ENCODE results near the gene SRRM1. TPM values are rescaled to one million over a fixed set of nuclear protein-coding genes. Genes with fewer than 3 reads are reported as not detected.
"Not testable (repeated sequence)": the region's sequence is repeated elsewhere in the genome, so short reads cannot be mapped to it uniquely, and the experiment has no call there.

The SRRM1 gene
- total RNA-seq, 2 donors from 2014 or later: 110 to 147 TPM

GRCh38 chr1:24721533-24721932 is 78.4 kb downstream of the SRRM1 start:
- H3K27me3 ChIP-seq: no peaks in the 10 kb centered on the region
- DNase-seq: no peak
- no peaks in the 10 kb centered on the region for H3K4me1 ChIP-seq
- no peak for TF ChIP-seq CTCF (IDR thresholded peaks at IDR 0.05)
- H3K9ac ChIP-seq (ENCODE audit: low read depth in 2 of 2, low read length in 2 of 2): no peak overlapping the region
- H3K36me3 ChIP-seq: no peaks in the 10 kb centered on the region
- no peak overlapping the region for H3K27ac ChIP-seq
- no peak overlapping the region for H3K4me3 ChIP-seq
- H3K9me3 ChIP-seq: no peaks in the 10 kb centered on the region
- intact Hi-C loops (cut with DNase I): no loop called here

DNA sequence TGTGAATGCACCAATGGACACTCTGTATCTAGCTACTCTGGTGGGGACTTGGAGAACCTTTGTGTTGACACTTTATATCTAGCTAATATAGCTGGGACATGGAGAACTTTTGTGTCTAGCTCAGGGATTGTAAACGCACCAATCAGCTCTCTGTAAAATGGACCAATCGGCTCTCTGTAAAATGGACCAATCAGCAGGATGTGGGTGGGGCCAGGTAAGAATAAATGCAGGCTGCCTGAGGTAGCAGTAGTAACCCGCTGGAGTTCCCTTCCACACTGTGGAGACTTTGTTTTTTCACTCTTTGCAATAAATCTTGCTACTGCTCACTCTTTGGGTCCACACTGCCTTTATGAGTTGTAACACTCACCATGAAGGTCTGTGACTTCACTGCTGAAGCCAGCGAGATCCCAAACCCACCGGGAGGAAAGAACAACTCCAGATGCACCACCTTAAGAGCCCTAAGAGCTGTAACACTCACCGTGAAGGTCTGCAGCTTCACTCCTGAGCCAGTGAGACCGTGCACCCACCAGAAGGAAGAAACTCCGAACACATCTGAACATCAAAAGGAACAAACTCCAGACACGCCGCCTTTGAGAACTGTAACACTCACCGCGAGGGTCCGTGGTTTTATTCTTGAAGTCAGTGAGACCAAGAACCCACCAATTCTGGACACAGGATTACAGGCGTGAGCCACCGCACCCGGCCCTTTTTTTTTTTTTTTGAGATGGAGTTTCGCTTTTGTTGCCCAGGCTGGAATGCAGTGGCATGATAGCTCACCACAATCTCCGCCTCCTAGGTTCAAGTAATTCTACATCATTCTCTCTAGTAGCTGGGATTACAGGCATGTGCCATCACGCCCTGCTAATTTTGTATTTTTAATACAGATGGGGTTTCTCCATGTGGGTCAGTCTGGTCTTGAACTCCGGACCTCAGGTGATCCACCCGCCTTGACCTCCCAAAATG is 79.3 kb downstream of the SRRM1 start:
- H3K27me3 ChIP-seq; DNase-seq; H3K4me1 ChIP-seq; intact Hi-C loops (cut with DNase I); H3K27ac ChIP-seq; H3K4me3 ChIP-seq; H3K9me3 ChIP-seq; H3K36me3 ChIP-seq; H3K9ac ChIP-seq (ENCODE audit: low read depth in 2 of 2, low read length in 2 of 2): not testable (repeated sequence)

Other genes starting within 250 kb of the SRRM1 start
- gene STPG1, start 229.5 kb upstream of the SRRM1 start, total RNA-seq: 10 to 100 TPM; 13.6 to 18.4 TPM
- 10 to 100 TPM; 41.3 to 45.2 TPM for gene NIPAL3, start 227.5 kb upstream of the SRRM1 start, total RNA-seq
- gene RCAN3, start 140.5 kb upstream of the SRRM1 start, total RNA-seq: 10 to 100 TPM; 12.6 to 15.1 TPM
- gene NCMAP, start 87.2 kb upstream of the SRRM1 start, total RNA-seq: 1 to 10 TPM in 1 of 2 donors, under 1 TPM in 1; 0.72 to 2.7 TPM
- gene CLIC4, start 102.1 kb downstream of the SRRM1 start, total RNA-seq: 10 to 100 TPM; 38.0 to 84.8 TPM

Measured in colonic mucosa (tissue), 4 donors.